Uterus (tissue), 2 donors: ENCODE data around the gene SBNO2.

ENCODE experiments used
- CTCF ChIP-seq, 4 experiments: fragments of 200-600 bp in 2 of 4; fragments of 450-650 bp in 2 of 4; sonication (generic) in 2 of 4; IDR thresholded peaks; one replicate each; pipeline ENCODE4 v1.5.1; 2016 to 2019; ENCODE audit warnings: antibody characterized with exemption in 4 of 4, mild to moderate bottlenecking in 2 of 4, moderate library complexity in 1 of 4
- POLR2A ChIP-seq, 2 donors: fragments of 450-650 bp; IDR thresholded peaks; one replicate each; pipeline ENCODE4 v1.6.1; 2016; ENCODE audit warnings: antibody characterized with exemption in 2 of 2, mild to moderate bottlenecking in 1 of 2, moderate library complexity in 1 of 2

- TF ChIP-seq CTCF (IDR thresholded peaks at IDR 0.05) (no peak), POLR2A (IDR thresholded peaks at IDR 0.05) (no peak)
These were observed 82.4 kb downstream of the SBNO2 start for GRCh38 chr19:1091544-1092175.
